Measurements from ENCODE around the gene CCNI. TPM values are rescaled to one million over a fixed set of nuclear protein-coding genes. Genes with fewer than 3 reads are reported as not detected.
"Not testable (repeated sequence)": the region's sequence is repeated elsewhere in the genome, so short reads cannot be mapped to it uniquely, and the experiment has no call there.

CCNI gene
- total RNA-seq, 1 donor from 2014 or later, result 511 TPM

DNA sequence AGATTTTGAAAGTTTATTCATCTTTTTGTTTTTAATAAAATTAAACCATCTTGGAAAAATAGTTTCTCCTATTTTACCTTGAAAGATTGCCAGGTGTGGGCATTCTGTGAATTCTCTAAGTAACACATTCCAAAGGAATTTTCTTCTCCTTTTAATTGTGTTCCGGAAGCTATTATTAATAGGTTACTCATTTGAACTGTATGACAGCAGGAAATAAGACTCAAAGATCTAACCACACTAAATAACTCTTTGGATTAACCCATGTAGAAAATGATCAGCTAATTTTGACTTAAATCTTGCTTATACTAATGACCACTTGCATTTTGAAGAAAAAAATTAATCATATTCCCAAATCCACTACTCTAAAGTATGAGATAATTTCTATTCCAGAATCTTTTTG, 17.6 kb upstream of the CCNI start:
- Histone ChIP-seq H4K20me1 (ENCODE audit: low read depth) (no peaks in the 10 kb centered on the region), H3K27ac (no peak overlapping the region), H3K79me2 (ENCODE audit: low read depth) (no peaks in the 10 kb centered on the region), H3K4me2 (no peak overlapping the region), H2AFZ (replicated peaks) (no peak overlapping the region), H3K9ac (no peak overlapping the region), H3K36me3 (no peaks in the 10 kb centered on the region), H3K27me3 (no peaks in the 10 kb centered on the region), H3K9me3 (ENCODE audit: low read depth) (no peaks in the 10 kb centered on the region), H3K4me3 (no peak overlapping the region), H3F3A (ENCODE audit: low read depth) (peaks cover 10% of the 10 kb centered on the region), H3K4me1 (peaks cover 13% of the 10 kb centered on the region)
- Mint-ChIP-seq H3K4me1 (peaks cover 11% of the 10 kb centered on the region), H3K9me3 (no peaks in the 10 kb centered on the region), H3K36me3 (no peaks in the 10 kb centered on the region), H3K27ac (no peak overlapping the region), H3K27me3 (ENCODE audit: insufficient read depth, low read depth) (no peaks in the 10 kb centered on the region), H3K4me3 (no peak overlapping the region)
- TF ChIP-seq EZH2phosphoT487 (IDR thresholded peaks at IDR 0.05) (no peak), EZH2 (IDR thresholded peaks at IDR 0.05) (no peak)
- TF ChIP-seq, protein P1, sequence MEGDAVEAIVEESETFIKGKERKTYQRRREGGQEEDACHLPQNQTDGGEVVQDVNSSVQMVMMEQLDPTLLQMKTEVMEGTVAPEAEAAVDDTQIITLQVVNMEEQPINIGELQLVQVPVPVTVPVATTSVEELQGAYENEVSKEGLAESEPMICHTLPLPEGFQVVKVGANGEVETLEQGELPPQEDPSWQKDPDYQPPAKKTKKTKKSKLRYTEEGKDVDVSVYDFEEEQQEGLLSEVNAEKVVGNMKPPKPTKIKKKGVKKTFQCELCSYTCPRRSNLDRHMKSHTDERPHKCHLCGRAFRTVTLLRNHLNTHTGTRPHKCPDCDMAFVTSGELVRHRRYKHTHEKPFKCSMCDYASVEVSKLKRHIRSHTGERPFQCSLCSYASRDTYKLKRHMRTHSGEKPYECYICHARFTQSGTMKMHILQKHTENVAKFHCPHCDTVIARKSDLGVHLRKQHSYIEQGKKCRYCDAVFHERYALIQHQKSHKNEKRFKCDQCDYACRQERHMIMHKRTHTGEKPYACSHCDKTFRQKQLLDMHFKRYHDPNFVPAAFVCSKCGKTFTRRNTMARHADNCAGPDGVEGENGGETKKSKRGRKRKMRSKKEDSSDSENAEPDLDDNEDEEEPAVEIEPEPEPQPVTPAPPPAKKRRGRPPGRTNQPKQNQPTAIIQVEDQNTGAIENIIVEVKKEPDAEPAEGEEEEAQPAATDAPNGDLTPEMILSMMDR (IDR thresholded peaks at IDR 0.05), result no peak
- no peak for DNase-seq (ENCODE audit: low spot score)

DNA sequence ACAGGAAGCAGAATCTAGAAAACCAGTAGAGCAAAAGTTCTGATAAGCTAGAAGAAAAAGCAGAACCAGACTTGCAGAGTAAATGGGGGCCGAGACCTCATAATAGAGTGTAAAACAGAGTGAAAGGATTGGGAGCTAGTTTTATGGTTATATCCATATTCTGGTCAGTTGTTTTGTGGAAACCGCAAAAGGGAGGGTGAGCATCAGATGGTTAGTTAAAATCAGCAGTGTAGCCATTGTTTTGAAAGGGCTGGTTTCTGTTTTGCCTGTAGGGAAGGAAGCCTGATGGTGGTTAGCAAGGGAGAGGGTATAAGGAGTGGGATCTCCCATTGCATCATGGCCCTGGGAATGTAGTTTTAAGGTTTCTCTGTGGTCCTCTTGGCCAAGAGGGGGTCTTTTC, 17.2 kb upstream of the CCNI start:
- Mint-ChIP-seq H3K4me3 (no peak overlapping the region), H3K36me3 (no peaks in the 10 kb centered on the region), H3K9me3 (no peaks in the 10 kb centered on the region), H3K27ac (no peak overlapping the region), H3K4me1 (peaks cover 11% of the 10 kb centered on the region), H3K27me3 (ENCODE audit: insufficient read depth, low read depth) (no peaks in the 10 kb centered on the region)
- Histone ChIP-seq H3F3A (ENCODE audit: low read depth) (peaks cover 10% of the 10 kb centered on the region), H3K79me2 (ENCODE audit: low read depth) (no peaks in the 10 kb centered on the region), H4K20me1 (ENCODE audit: low read depth) (no peaks in the 10 kb centered on the region), H2AFZ (replicated peaks) (no peak overlapping the region), H3K27me3 (no peaks in the 10 kb centered on the region), H3K27ac (no peak overlapping the region), H3K9me3 (ENCODE audit: low read depth) (no peaks in the 10 kb centered on the region), H3K9ac (no peak overlapping the region), H3K4me3 (no peak overlapping the region), H3K4me1 (peaks cover 13% of the 10 kb centered on the region), H3K4me2 (no peak overlapping the region), H3K36me3 (no peaks in the 10 kb centered on the region)
- TF ChIP-seq, protein P1 (IDR thresholded peaks at IDR 0.05), result no peak
- TF ChIP-seq EZH2 (IDR thresholded peaks at IDR 0.05), result no peak
- no peak for TF ChIP-seq EZH2phosphoT487 (IDR thresholded peaks at IDR 0.05)
- no peak for DNase-seq (ENCODE audit: low spot score)

DNA sequence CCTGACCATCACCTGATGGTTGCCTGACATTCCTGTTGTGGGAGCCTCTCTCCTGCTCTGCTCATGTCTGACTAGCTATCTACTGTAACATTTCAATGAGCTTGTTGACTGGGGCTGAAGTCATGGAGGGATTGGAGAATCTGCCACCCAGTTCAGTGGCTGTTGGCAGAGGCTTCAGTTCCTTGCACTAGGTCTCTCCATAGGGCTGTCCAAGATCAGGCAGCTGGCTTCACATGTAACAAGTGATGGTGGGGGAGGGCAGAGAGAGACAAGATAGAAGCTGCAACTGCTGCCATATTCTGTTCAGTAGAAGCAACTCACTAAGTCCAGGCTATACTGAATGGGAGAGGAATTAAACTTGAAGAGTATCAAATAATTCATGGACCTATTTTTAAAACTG, 14.1 kb upstream of the CCNI start:
- H3K4me1 ChIP-seq, result no peaks in the 10 kb centered on the region
- TF ChIP-seq, protein P1 (IDR thresholded peaks at IDR 0.05), result no peak
- TF ChIP-seq EZH2 (IDR thresholded peaks at IDR 0.05) (no peak), EZH2phosphoT487 (IDR thresholded peaks at IDR 0.05) (no peak)
- no peaks in the 10 kb centered on the region for H3K9me3 ChIP-seq (ENCODE audit: low read depth)
- no peak overlapping the region for H3K4me3 ChIP-seq
- H4K20me1 ChIP-seq (ENCODE audit: low read depth), result no peaks in the 10 kb centered on the region
- no peaks in the 10 kb centered on the region for H3K79me2 ChIP-seq (ENCODE audit: low read depth)
- no peaks in the 10 kb centered on the region for H3K4me1 Mint-ChIP-seq
- H3K36me3 ChIP-seq, result no peaks in the 10 kb centered on the region
- H3K4me3 Mint-ChIP-seq, result no peak overlapping the region
- H3K27me3 Mint-ChIP-seq (ENCODE audit: insufficient read depth, low read depth), result peaks cover 4% of the 10 kb centered on the region
- peaks cover 3% of the 10 kb centered on the region for H3K9me3 Mint-ChIP-seq
- H3K4me2 ChIP-seq, result no peak overlapping the region
- H3F3A ChIP-seq (ENCODE audit: low read depth), result no peaks in the 10 kb centered on the region
- H3K36me3 Mint-ChIP-seq, result no peaks in the 10 kb centered on the region
- DNase-seq (ENCODE audit: low spot score), result no peak
- no peaks in the 10 kb centered on the region for H3K27me3 ChIP-seq
- H3K27ac Mint-ChIP-seq, result no peak overlapping the region
- no peak overlapping the region for H3K9ac ChIP-seq
- H3K27ac ChIP-seq, result no peak overlapping the region
- H2AFZ ChIP-seq (replicated peaks), result no peak overlapping the region

DNA sequence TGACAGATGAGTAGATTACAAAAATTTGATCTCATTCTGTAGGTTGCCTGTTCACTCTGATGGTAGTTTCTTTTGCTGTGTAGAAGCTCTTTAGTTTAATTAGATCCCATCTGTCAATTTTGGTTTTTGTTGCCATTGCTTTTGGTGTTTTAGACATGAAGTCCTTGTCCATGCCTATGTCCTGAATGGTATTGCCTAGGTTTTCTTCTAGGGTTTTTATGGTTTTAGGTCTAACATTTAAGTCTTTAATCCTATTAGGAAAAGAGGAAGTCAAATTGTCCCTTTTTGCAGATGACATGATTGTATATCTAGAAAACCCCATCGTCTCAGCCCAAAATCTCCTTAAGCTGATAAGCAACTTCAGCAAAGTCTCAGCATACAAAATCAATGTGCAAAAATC, 11.2 kb upstream of the CCNI start:
- not testable (repeated sequence) for H3K4me3 ChIP-seq; H3K9ac ChIP-seq; DNase-seq (ENCODE audit: low spot score); H3K27me3 Mint-ChIP-seq (ENCODE audit: insufficient read depth, low read depth); H3K4me3 Mint-ChIP-seq; H3K4me1 ChIP-seq; H3K4me1 Mint-ChIP-seq; H4K20me1 ChIP-seq (ENCODE audit: low read depth); H2AFZ ChIP-seq (replicated peaks); H3K27ac ChIP-seq; H3K36me3 Mint-ChIP-seq; H3K9me3 Mint-ChIP-seq; H3K9me3 ChIP-seq (ENCODE audit: low read depth); H3K27me3 ChIP-seq; H3F3A ChIP-seq (ENCODE audit: low read depth); H3K79me2 ChIP-seq (ENCODE audit: low read depth); H3K36me3 ChIP-seq; H3K4me2 ChIP-seq; H3K27ac Mint-ChIP-seq

All from neural progenitor cell (in vitro differentiated cells).